Ovary (tissue), 3 donors: ENCODE data around the gene MAP3K1.

Experiments
- CTCF ChIP-seq, 3 donors: fragments of 450-650 bp in 2 of 3; fragments of 200-600 bp in 1 of 3; IDR thresholded peaks; one replicate each; pipeline versions ENCODE4 v1.5.1 to v1.8.0; 2016 to 2022; ENCODE audit warnings: antibody characterized with exemption in 3 of 3, mild to moderate bottlenecking in 1 of 3
- POLR2A ChIP-seq: fragments of 450-650 bp; IDR thresholded peaks from one replicate; pipeline ENCODE4 v1.6.1; 2017; ENCODE audit warnings: antibody characterized with exemption, mild to moderate bottlenecking, moderate library complexity
- donor health status: DM: no; HTN: no; CAD: no.

GRCh38 chr5:56766926-56767325 lies 48.4 kb upstream of the MAP3K1 start:
- TF ChIP-seq CTCF (IDR thresholded peaks at IDR 0.05), result no peak
- TF ChIP-seq POLR2A, result no peak
